ENCODE data around the gene SSX1. TPM values are rescaled to one million over a fixed set of nuclear protein-coding genes. Genes with fewer than 3 reads are reported as not detected.

The SSX1 gene, protein sequence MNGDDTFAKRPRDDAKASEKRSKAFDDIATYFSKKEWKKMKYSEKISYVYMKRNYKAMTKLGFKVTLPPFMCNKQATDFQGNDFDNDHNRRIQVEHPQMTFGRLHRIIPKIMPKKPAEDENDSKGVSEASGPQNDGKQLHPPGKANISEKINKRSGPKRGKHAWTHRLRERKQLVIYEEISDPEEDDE
- total RNA-seq, result not detected in 2 replicates

DNA sequence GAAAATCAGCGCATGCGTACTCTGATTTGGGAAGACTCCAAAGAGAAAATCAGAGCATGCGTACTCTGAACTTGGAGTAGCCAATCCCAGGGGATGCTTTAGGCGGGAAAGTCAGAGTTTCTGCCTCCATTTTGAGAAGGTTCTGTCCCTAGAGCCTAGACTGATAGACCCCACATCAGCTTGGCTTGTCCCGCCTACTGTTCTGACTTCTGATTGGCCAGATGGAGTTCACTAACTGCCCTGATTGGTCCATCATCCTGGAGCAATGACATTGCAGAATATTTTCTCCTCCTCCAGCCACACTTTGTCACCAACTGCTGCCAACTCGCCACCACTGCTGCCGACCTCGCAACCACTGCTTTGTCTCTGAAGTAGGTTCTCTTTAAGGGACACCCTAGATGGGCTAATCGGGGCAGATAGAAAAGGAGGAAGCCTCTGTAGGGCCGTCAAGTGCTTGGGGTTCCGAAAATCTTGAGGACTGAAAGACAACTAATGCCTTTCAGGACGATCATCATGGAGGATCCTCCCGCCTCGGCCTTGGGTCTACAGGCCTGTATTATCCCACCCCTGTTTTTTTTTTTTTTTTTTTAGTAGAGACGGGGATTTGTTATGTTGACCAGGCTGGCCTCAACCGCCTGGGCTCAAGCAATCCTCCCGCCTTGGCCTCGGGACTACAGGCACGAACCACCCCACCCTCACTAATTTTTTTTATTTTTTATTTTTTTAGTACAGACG is at the start of gene SSX1:
SSX1 (plus strand) TSS at position 331 of the 735 bp plus-strand sequence. CDS start 1,850 bp downstream, outside the sequence.

Other genes starting within 250 kb of the SSX1 start
- gene SPACA5, start 248.4 kb upstream of the SSX1 start, total RNA-seq, result not detected in 2 replicates
- 1.4 and 1.7 TPM in 2 replicates for gene ZNF630, start 183.8 kb upstream of the SSX1 start, total RNA-seq
- not detected in 2 replicates for gene SPACA5B, start 124.8 kb upstream of the SSX1 start, total RNA-seq
- not detected in 2 replicates for gene SSX5, start 58.6 kb upstream of the SSX1 start, total RNA-seq
- not detected in 2 replicates for gene SSX3, start 101.3 kb downstream of the SSX1 start, total RNA-seq
- not detected in 2 replicates for gene SSX4, start 128.1 kb downstream of the SSX1 start, total RNA-seq
- not detected in 2 replicates for gene SSX4B, start 156.6 kb downstream of the SSX1 start, total RNA-seq
- gene SLC38A5, start 214.9 kb downstream of the SSX1 start, total RNA-seq, result 8.7 and 8.9 TPM in 2 replicates
- gene FTSJ1, start 220.8 kb downstream of the SSX1 start, total RNA-seq, result 36.4 and 49.6 TPM in 2 replicates

Data from cardiac ventricle fibroblast (primary cell).